Measurements from ENCODE around the gene PHLDB3.

- TF ChIP-seq CTCF (IDR thresholded peaks at IDR 0.05) = no peak
- no peak for TF ChIP-seq EP300 (IDR thresholded peaks at IDR 0.05)
Measured at GRCh38 chr19:43439709-43440063, 64.9 kb downstream of the PHLDB3 start.
